ENCODE data around the gene CYP21A2.
"Not testable (repeated sequence)": the region's sequence is repeated elsewhere in the genome, so short reads cannot be mapped to it uniquely, and the experiment has no call there.

- not testable (repeated sequence) for TF ChIP-seq CTCF, POLR2A (IDR thresholded peaks at IDR 0.05)
Observed at GRCh38 chr6:32029553-32029952, 8.7 kb upstream of the CYP21A2 start.
